HG03457 (cell line): Measurements from ENCODE around the gene LAMC3.

Experiments used
- ATAC-seq: cut with Tn5 transposase; IDR thresholded peaks from one replicate; pipeline ENCODE4 v1.9.1; 2021; ENCODE audit warnings: moderate number of reproducible peaks; ENCODE audit not compliant: unreplicated experiment

LAMC3 gene

DNA sequence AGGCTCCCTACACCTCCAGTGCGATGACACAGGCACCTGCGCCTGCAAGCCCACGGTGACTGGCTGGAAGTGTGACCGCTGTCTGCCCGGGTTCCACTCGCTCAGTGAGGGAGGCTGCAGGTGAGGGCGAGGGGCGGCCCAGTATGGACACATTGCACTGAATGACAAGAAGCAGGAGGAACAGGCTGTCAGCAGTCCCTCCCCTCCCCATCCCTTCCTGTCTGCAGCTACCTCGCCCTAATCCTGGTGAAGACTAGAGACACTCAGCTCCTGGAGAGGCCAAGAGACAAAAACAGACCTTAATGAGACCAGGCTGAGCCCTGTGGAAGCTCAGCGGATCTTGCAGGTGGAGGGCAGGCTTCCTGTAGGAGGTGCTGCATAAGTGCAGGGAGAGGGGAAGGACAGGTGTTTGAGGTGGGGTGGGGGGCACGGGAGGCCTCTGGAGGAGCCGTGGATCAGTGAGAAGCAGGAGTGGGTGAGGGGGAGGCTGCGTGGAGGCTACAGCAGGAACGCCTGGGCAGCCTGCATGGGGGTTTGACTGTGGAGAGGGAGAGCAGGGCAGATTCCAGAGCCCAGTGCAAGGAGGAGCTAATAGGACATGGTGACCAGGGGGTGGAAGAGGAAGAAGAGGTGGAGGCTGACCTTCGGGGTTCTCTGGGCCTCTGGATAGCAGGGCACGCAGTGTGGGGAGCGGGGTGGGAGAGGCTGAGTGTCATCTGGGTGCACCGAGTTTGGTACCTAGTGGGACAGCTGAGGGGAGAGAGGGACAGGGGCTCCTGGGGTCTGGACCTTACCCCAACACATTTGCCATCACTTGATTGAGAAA lies 30.4 kb downstream of the LAMC3 start:
- no peak for ATAC-seq

DNA sequence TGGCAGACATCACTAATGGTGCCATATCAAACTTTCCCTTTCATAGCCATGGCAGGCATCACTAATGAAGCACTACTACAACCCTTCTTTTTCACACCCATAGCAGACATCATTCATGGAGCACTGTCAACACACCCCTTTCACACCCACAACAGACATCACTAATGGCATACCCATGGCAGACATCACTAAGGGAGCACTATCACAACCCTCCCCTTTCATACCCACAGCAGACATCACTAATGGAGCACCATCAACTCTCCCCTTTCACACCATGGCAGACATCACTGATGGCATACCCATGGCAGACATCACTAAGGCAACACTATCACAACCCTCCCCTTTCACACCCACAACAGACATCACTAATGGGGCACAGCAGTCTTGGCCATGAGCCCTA lies 33.7 kb downstream of the LAMC3 start:
- ATAC-seq: no peak

- no peak for ATAC-seq
Measured at GRCh38 chr9:131043087-131043486, 34.1 kb downstream of the LAMC3 start.

DNA sequence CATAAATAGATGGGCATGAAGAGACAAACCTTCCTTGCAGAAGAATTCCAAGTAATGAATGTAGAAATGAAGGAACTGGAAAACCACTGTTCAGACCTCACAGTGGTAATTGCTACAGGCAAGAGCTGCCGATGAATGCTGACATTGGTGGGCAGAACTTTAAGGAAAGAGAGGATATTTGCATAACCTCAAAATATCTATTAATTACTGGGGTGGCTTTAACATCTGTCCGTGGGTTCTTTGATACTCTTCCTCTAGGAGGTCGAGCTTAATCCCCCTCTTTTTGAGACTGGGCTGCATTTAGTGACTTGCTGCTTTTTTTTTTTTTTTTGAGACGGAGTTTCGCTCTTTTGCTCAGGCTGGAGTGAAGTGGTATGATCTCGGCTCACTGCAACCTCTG lies 34.7 kb downstream of the LAMC3 start:
- ATAC-seq: no peak

- no peak for ATAC-seq
Measured at GRCh38 chr9:131045300-131046092, 36.5 kb downstream of the LAMC3 start.

DNA sequence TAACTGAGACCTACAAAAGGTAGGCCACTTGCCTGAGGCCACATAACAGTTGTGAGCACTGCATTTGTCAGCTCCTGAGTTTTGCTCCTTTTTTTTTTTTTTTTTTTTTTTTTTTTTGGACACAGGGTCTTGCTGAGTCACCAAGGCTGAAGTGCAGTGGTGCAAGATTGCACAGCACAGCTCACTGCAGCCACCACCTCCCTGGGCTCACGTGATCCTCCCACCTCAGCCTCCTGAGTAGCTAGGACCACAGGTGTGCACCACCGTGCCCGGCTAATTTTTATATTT lies 37.1 kb downstream of the LAMC3 start:
- no peak for ATAC-seq

- ATAC-seq: no peak
Measured at GRCh38 chr9:131046581-131047202, 37.7 kb downstream of the LAMC3 start.

DNA sequence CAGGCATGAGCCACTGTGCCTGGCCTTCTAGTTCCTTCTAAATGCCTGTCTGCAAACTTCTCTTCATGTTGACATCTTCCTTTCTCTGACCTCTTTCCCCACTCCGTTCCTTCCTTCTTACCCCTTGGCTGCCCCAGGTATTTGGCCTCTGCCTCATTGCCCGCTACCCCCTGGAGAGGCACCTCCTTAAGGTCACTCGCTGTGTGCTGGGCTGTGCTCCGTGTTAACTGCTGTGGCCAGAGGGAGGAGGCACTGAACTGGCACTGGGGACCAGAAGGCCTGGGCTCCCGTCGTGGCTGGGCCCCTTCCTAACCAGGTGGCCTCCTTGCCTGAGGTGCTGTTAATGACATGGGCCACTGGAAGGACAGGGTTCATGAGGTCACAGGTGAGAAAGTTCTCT lies 39.4 kb downstream of the LAMC3 start:
- ATAC-seq: no peak

DNA sequence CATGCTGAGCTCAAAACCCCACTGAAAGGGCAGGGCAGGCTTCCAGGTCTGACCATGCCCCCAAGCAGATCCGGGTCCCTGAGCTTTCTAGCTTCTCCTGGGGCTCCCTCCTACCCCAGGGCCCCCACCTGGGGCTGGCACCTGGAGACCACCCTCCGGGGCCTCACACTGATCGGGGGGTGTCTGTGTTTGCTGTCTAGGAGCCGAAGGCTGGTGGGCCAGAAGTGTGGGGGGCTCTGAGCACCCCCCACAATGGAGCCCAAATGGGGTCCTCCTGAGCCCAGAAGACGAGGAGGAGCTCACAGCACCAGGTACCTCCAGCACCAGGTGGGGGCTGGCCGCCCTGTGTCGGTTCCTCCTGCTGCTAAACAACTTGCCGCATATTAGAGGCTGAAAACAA lies 39.8 kb downstream of the LAMC3 start:
- no peak for ATAC-seq

DNA sequence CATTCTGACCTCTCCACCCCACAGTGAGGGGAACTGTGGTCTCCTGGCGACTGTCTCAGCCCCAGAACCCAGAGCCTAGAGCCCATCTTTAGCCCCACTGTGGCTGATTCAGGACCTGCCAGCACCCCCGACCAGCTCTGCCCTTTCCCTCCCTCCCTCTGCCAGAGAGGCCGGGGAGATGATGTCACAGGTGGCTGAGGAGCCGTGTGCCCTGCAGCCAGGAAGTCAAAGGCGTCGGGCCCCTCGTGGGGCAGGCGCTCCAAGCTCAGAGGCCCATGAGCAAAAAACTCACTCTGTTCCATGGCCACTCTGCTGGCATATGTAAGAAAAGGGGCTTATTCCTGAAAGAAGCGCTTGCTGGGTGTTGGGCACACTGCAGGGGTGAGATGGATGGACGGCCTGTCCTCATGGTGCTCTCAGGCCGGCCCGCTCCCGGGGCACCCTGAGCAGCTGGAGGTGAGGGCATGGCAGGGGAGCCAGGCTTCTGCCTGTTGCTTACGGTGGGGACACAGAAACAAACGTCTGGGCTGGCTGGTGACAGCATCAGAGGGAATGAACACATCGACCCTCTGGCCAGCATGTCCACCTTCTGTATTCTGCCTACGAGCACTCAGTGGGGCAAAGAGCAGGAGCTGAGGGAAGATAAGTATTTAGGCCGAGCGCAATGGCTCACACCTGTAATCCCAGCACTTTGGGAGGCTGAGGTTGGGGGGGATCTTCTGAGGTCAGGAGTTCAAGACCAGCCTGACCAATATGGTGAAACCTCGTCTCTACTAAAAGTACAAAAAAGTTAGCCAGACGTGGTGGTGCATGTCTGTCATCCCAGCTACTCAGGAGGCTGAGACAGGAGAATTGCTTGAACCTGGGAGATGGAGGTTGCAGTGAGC lies 41.1 kb downstream of the LAMC3 start:
- no peak for ATAC-seq

DNA sequence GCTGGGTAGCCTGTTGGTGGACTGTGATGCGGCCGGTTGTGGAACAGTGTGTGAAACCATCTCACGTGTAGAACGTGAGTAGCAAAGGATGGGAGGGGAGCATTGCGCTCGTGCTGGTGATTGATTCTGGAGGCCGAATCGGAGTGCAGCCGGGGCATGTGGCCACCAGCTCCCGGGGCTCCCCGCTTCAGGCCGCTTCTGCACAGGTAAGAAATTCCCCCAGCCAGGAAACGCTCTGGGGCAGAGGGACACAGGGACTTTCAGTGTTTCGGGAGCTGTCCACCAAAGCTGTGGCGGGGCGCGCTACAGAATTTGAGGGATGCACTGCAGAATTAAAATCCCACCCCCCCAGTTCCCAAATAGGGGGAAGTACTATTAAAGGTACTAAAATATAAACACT lies 41.9 kb downstream of the LAMC3 start:
- no peak for ATAC-seq

GRCh38 chr9:131051592-131052517 lies 42.9 kb downstream of the LAMC3 start:
- ATAC-seq: no peak

GRCh38 chr9:131053896-131054295 lies 44.9 kb downstream of the LAMC3 start:
- no peak for ATAC-seq

GRCh38 chr9:131056781-131057506 lies 48.0 kb downstream of the LAMC3 start:
- ATAC-seq: no peak

- no peak for ATAC-seq
Measured at GRCh38 chr9:131060900-131061630, 52.1 kb downstream of the LAMC3 start.

- ATAC-seq: no peak
Measured at GRCh38 chr9:131062969-131063368, 54.0 kb downstream of the LAMC3 start.

GRCh38 chr9:131065599-131065998 lies 56.6 kb downstream of the LAMC3 start:
- no peak for ATAC-seq

DNA sequence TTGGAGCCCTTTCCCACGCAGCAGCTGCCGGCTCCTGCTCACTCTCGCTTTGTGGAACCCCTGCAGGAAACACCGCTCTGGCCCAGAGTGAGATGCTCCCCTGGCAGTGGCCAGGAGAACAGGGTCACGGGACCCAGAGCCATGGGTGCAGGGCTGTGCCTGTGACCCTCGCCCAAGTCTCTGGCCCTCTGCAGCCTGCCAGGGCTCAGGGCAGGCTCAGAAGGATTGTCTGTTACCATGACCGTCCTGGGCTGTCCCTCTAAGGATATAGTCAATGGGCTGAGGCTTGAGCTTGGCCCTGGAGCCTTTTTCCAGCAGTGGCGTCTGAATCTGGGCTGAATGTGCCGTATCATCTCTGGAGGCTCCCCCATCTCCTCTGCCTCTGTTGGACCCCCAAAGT lies 58.7 kb downstream of the LAMC3 start:
- ATAC-seq: no peak
